ENCODE measurements around the gene CD44.

GRCh38 chr11:35185696-35186095 is 46.7 kb downstream of the CD44 start:
- TF ChIP-seq CTCF (IDR thresholded peaks at IDR 0.05) (no peak), POLR2A (IDR thresholded peaks at IDR 0.05) (no peak)

Data from heart left ventricle (tissue), 13 donors.